Measurements from ENCODE around the gene FRK.
"Not testable (repeated sequence)": the region's sequence is repeated elsewhere in the genome, so short reads cannot be mapped to it uniquely, and the experiment has no call there.

GRCh38 chr6:115888687-115889470, 171.8 kb downstream of the FRK start:
- not testable (repeated sequence) for TF ChIP-seq CTCF, POLR2A (IDR thresholded peaks at IDR 0.05)
